Left forelimb (tissue), 1 donor: ENCODE results near the gene TMPRSS2.
A peak's percentile ranks its signal among the peaks of the same experiment; 100 is the strongest.

Source experiments
- DNase-seq: peaks from one replicate; pipeline ENCODE4 v3.0.0-alpha.2; 2018; ENCODE audit warnings: low spot score

TMPRSS2 gene

GRCh38 chr21:41507521-41508414 is at the start of gene TMPRSS2:
TSS of gene TMPRSS2 (minus strand) at chr21:41508158. CDS start at chr21:41498133, 10,025 bp downstream.
- no peak for DNase-seq

- no peak for DNase-seq
These were observed 47.1 kb upstream of the TMPRSS2 start for GRCh38 chr21:41555057-41555456.

GRCh38 chr21:41552254-41552653 is 44.3 kb upstream of the TMPRSS2 start:
- no peak for DNase-seq

- no peak for DNase-seq
These were observed 40.8 kb upstream of the TMPRSS2 start for GRCh38 chr21:41548781-41549180.

GRCh38 chr21:41547111-41547510 is 39.2 kb upstream of the TMPRSS2 start:
- DNase-seq: no peak

GRCh38 chr21:41545500-41546359 is 37.8 kb upstream of the TMPRSS2 start:
- no peak for DNase-seq

GRCh38 chr21:41542727-41543126 is 34.8 kb upstream of the TMPRSS2 start:
- no peak for DNase-seq

GRCh38 chr21:41537356-41537755 is 29.4 kb upstream of the TMPRSS2 start:
- DNase-seq: no peak

GRCh38 chr21:41536827-41537103 is 28.8 kb upstream of the TMPRSS2 start:
- no peak for DNase-seq

- DNase-seq: no peak
These were observed 28.3 kb upstream of the TMPRSS2 start for GRCh38 chr21:41536076-41536826.

GRCh38 chr21:41530366-41530765 is 22.4 kb upstream of the TMPRSS2 start:
- DNase-seq: no peak

GRCh38 chr21:41529769-41530168 is 21.8 kb upstream of the TMPRSS2 start:
- DNase-seq: no peak

- DNase-seq: no peak
These were observed 18.6 kb upstream of the TMPRSS2 start for GRCh38 chr21:41526478-41527087.

- no peak for DNase-seq
These were observed 15.2 kb upstream of the TMPRSS2 start for GRCh38 chr21:41523175-41523574.

GRCh38 chr21:41521489-41522027 is 13.6 kb upstream of the TMPRSS2 start:
- no peak for DNase-seq

- peak; percentile 26 for DNase-seq
These were observed 12.8 kb upstream of the TMPRSS2 start for GRCh38 chr21:41520560-41521442.

GRCh38 chr21:41519806-41520559 is 12.0 kb upstream of the TMPRSS2 start:
- no peak for DNase-seq

- DNase-seq: no peak
These were observed 10.8 kb upstream of the TMPRSS2 start for GRCh38 chr21:41518757-41519156.

- DNase-seq: no peak
These were observed 3.9 kb upstream of the TMPRSS2 start for GRCh38 chr21:41511858-41512257.

- no peak for DNase-seq
These were observed 2.5 kb upstream of the TMPRSS2 start for GRCh38 chr21:41510500-41510899.
